ENCODE measurements around the gene VSIG4.

- TF ChIP-seq EZH2 (IDR thresholded peaks at IDR 0.05; ENCODE audit: low read length, unreplicated experiment) (no peak), CTCF (conservative IDR thresholded peaks at IDR 0.05; ENCODE audit: low read depth, low read length) (no peak), EZH2phosphoT487 (IDR thresholded peaks at IDR 0.05; ENCODE audit: borderline replicate concordance, low read length) (no peak)
Measured at GRCh38 chrX:66076801-66077200, 36.9 kb upstream of the VSIG4 start.

All from PC-3 (cell line).